PC-3 (cell line): ENCODE data around the gene LRRC28. TPM values are rescaled to one million over a fixed set of nuclear protein-coding genes. Genes with fewer than 3 reads are reported as not detected.

Source experiments
- ATAC-seq: fragments of 200-7000 bp; cut with Tn5 transposase; 2 replicates; pipeline ENCODE4 v1.9.1; 2020; ENCODE audit warnings: mild to moderate bottlenecking, moderate library complexity
- BruUV-seq: library from RNA; stranded (reverse); fragments of 400-500 nt; replicated peaks from 2 replicates; lab custom pipeline; 2021; lab: Mats Ljungman, UMichigan
- CTCF ChIA-PET: fragments of 300-600 bp; sonication (Branson Sonifier 250); formaldehyde crosslinking; loops from one replicate; lab custom pipeline; 2022; ENCODE audit warnings: antibody characterized with exemption; lab: Charles Lee
- POLR2A ChIA-PET: fragments of 300-600 bp; sonication (Branson Sonifier 250); formaldehyde crosslinking; loops from one replicate; lab custom pipeline; 2022; ENCODE audit warnings: antibody characterized with exemption; ENCODE audit not compliant: unreplicated experiment; lab: Charles Lee
- DNase-seq: peaks from one replicate; pipeline ENCODE4 v3.0.0-alpha.2; 2015
- H2AFZ ChIP-seq: fragments of 300-600 bp; sonication (generic); 2 replicates; pipeline ENCODE4 v1.6.0; 2016; ENCODE audit warnings: antibody characterized with exemption, low read length
- H3F3A ChIP-seq: fragments of 300-600 bp; sonication (generic); one replicate; pipeline ENCODE4 v1.6.0; 2017; ENCODE audit warnings: antibody characterized with exemption, low read length, control low read depth, mild to moderate bottlenecking; ENCODE audit not compliant: unreplicated experiment
- H3K27ac ChIP-seq: fragments of 300-600 bp; sonication (generic); 2 replicates; pipeline ENCODE4 v1.5.1; 2016; ENCODE audit warnings: mild to moderate bottlenecking, low read length
- H3K27me3 ChIP-seq: fragments of 300-600 bp; sonication (generic); 2 replicates; pipeline ENCODE4 v1.6.1; 2016; ENCODE audit warnings: low read length, mixed read lengths
- H3K36me3 ChIP-seq: fragments of 300-600 bp; sonication (generic); 2 replicates; pipeline ENCODE4 v1.6.1; 2016; ENCODE audit warnings: low read depth, mixed run types, low read length, mixed read lengths
- H3K4me1 ChIP-seq: fragments of 300-600 bp; sonication (generic); 2 replicates; pipeline ENCODE4 v1.5.1; 2016; ENCODE audit warnings: low read length; ENCODE audit not compliant: insufficient read depth
- H3K4me2 ChIP-seq: fragments of 300-600 bp; sonication (generic); 2 replicates; pipeline ENCODE4 v1.6.0; 2016; ENCODE audit warnings: low read length
- H3K4me3 ChIP-seq: fragments of 300-600 bp; sonication (generic); 2 replicates; pipeline ENCODE4 v1.5.1; 2016; ENCODE audit warnings: mild to moderate bottlenecking, low read length, mixed read lengths
- H3K79me2 ChIP-seq: fragments of 300-600 bp; sonication (generic); 2 replicates; pipeline ENCODE4 v1.6.1; 2017; ENCODE audit warnings: low read length, mixed read lengths
- H3K9ac ChIP-seq: fragments of 300-600 bp; sonication (generic); 2 replicates; pipeline ENCODE4 v1.6.0; 2016; ENCODE audit warnings: mild to moderate bottlenecking, low read length
- H3K9me2 ChIP-seq: fragments of 300-600 bp; sonication (generic); replicated peaks from 2 replicates; pipeline ENCODE4 v1.6.1; 2016; ENCODE audit warnings: mixed run types, low read length, mixed read lengths
- H3K9me3 ChIP-seq: fragments of 300-600 bp; sonication (generic); 2 replicates; pipeline ENCODE4 v1.6.1; 2016; ENCODE audit warnings: low read length, mixed read lengths
- H4K20me1 ChIP-seq: fragments of 300-600 bp; sonication (generic); 2 replicates; pipeline ENCODE4 v1.6.1; 2016; ENCODE audit warnings: low read length, mixed read lengths
- CTCF ChIP-seq: fragments of 300-600 bp; sonication (generic); conservative IDR thresholded peaks from 2 replicates; pipeline ENCODE4 v1.5.1; 2017; ENCODE audit warnings: antibody characterized with exemption, low read depth, mild to moderate bottlenecking, low read length
- EZH2 ChIP-seq: fragments of 300-600 bp; sonication (generic); IDR thresholded peaks from one replicate; pipeline ENCODE4 v1.6.1; 2017; ENCODE audit warnings: antibody characterized with exemption, mild to moderate bottlenecking, low read length; ENCODE audit not compliant: unreplicated experiment
- EZH2phosphoT487 ChIP-seq: fragments of 300-600 bp; sonication (generic); IDR thresholded peaks from 2 replicates; pipeline ENCODE4 v1.6.1; 2018; ENCODE audit warnings: mild to moderate bottlenecking, antibody characterized with exemption, low read length, borderline replicate concordance
- intact Hi-C: fragments of 100-400 bp; cut with micrococcal nuclease; formaldehyde crosslinking; loops from 2 replicates; pipeline ENCODE4 v1.9.0; 2023
- total RNA-seq: library from RNA; depleted of rRNA; stranded (reverse); fragments of >200 nt; gene quantifications from 2 replicates; pipeline ENCODE4 v1.2.3, GENCODE V29; 2014

The LRRC28 gene
- total RNA-seq, 1 experiment from 2014 or later = 10.6 TPM

GRCh38 chr15:99406120-99406519 lies 154.8 kb downstream of the LRRC28 start:
- Histone ChIP-seq H3K79me2 (no peaks in the 10 kb centered on the region), H2AFZ (no peak overlapping the region), H3K9me2 (no peaks in the 10 kb centered on the region), H3K4me1 (peaks cover 15% of the 10 kb centered on the region), H3K4me2 (no peak overlapping the region), H3K27me3 (no peaks in the 10 kb centered on the region), H3K9ac (no peak overlapping the region), H3K27ac (no peak overlapping the region), H3F3A (no peaks in the 10 kb centered on the region), H3K36me3 (no peaks in the 10 kb centered on the region), H4K20me1 (no peaks in the 10 kb centered on the region), H3K9me3 (no peaks in the 10 kb centered on the region), H3K4me3 (no peak overlapping the region)
- TF ChIP-seq EZH2 (no peak), CTCF (no peak), EZH2phosphoT487 (no peak)
- ChIA-PET CTCF (no interaction called here), POLR2A (no interaction called here)
- intact Hi-C loops = no loop called here
- no peak for ATAC-seq
- no TSS peak for BruUV-seq
- no peak for DNase-seq

- intact Hi-C loops = no loop called here
- POLR2A ChIA-PET = no interaction called here
- BruUV-seq = no TSS peak
- no peaks in the 10 kb centered on the region for H4K20me1 ChIP-seq
- DNase-seq (no peak), ATAC-seq (no peak)
- no peak overlapping the region for H3K4me2 ChIP-seq
- peaks cover 15% of the 10 kb centered on the region for H3K4me1 ChIP-seq
- CTCF ChIA-PET = no interaction called here
- TF ChIP-seq CTCF (no peak), EZH2phosphoT487 (no peak), EZH2 (no peak)
- no peaks in the 10 kb centered on the region for H3K79me2 ChIP-seq
- H3K9ac ChIP-seq = no peak overlapping the region
- no peaks in the 10 kb centered on the region for H3K27me3 ChIP-seq
- no peaks in the 10 kb centered on the region for H3K36me3 ChIP-seq
- no peak overlapping the region for H2AFZ ChIP-seq
- no peak overlapping the region for H3K4me3 ChIP-seq
- H3K9me2 ChIP-seq = no peaks in the 10 kb centered on the region
- H3F3A ChIP-seq = no peaks in the 10 kb centered on the region
- no peaks in the 10 kb centered on the region for H3K9me3 ChIP-seq
- no peak overlapping the region for H3K27ac ChIP-seq
These were observed 155.6 kb downstream of the LRRC28 start for GRCh38 chr15:99406716-99407487.

- H3K9me3 ChIP-seq = no peaks in the 10 kb centered on the region
- H3F3A ChIP-seq = no peaks in the 10 kb centered on the region
- H3K36me3 ChIP-seq = no peaks in the 10 kb centered on the region
- no TSS peak for BruUV-seq
- H3K9me2 ChIP-seq = no peaks in the 10 kb centered on the region
- peaks cover 15% of the 10 kb centered on the region for H3K4me1 ChIP-seq
- ATAC-seq = no peak
- no peak overlapping the region for H3K4me2 ChIP-seq
- TF ChIP-seq EZH2phosphoT487 (no peak), CTCF (no peak), EZH2 (no peak)
- CTCF ChIA-PET = no interaction called here
- no peak overlapping the region for H3K27ac ChIP-seq
- POLR2A ChIA-PET = no interaction called here
- no peak overlapping the region for H3K4me3 ChIP-seq
- no peaks in the 10 kb centered on the region for H4K20me1 ChIP-seq
- H2AFZ ChIP-seq = no peak overlapping the region
- DNase-seq = no peak
- H3K9ac ChIP-seq = no peak overlapping the region
- no peaks in the 10 kb centered on the region for H3K79me2 ChIP-seq
- H3K27me3 ChIP-seq = no peaks in the 10 kb centered on the region
- intact Hi-C loops = no loop called here
These were observed 156.4 kb downstream of the LRRC28 start for GRCh38 chr15:99407716-99408115.
